IPS DF 4.7 (cell line): Measurements from ENCODE around the gene POGLUT2.
A peak's percentile ranks its signal among the peaks of the same experiment; 100 is the strongest.

Experiments used
- DNase-seq: peaks from one replicate; pipeline ENCODE4 v3.0.0-alpha.2; 2013; ENCODE audit warnings: low spot score; ENCODE audit errors: extremely low read depth

Gene POGLUT2

GRCh38 chr13:102798581-102799425 is at the start of gene POGLUT2, which contains the start of gene BIVM:
Gene POGLUT2 (minus strand): TSS chr13:102798976. CDS start chr13:102798670, 306 bp downstream.
Gene BIVM (plus strand): TSS chr13:102799119. CDS start chr13:102807268, 8,149 bp downstream.
- DNase-seq = peak; percentile 83

- no peak for DNase-seq
Observed at GRCh38 chr13:102847272-102848234, 48.8 kb upstream of the POGLUT2 start.

- DNase-seq = no peak
Observed at GRCh38 chr13:102846261-102847015, 47.7 kb upstream of the POGLUT2 start.

- DNase-seq = peak; percentile 87
Observed at GRCh38 chr13:102845630-102846260, 47.0 kb upstream of the POGLUT2 start, which contains the start of gene ERCC5. Gene ERCC5 (plus strand): TSS chr13:102846032. CDS start chr13:102846267, 235 bp downstream.

GRCh38 chr13:102845289-102845629 is 46.5 kb upstream of the POGLUT2 start:
- no peak for DNase-seq

- DNase-seq = no peak
Observed at GRCh38 chr13:102839462-102839861, 40.7 kb upstream of the POGLUT2 start.

GRCh38 chr13:102838982-102839381 is 40.2 kb upstream of the POGLUT2 start:
- no peak for DNase-seq

- DNase-seq = no peak
Observed at GRCh38 chr13:102838273-102838672, 39.5 kb upstream of the POGLUT2 start.

GRCh38 chr13:102836471-102836870 is 37.7 kb upstream of the POGLUT2 start:
- no peak for DNase-seq

- DNase-seq = no peak
Observed at GRCh38 chr13:102830646-102831045, 31.9 kb upstream of the POGLUT2 start.

- no peak for DNase-seq
Observed at GRCh38 chr13:102825921-102826706, 27.3 kb upstream of the POGLUT2 start.

GRCh38 chr13:102825400-102825799 is 26.6 kb upstream of the POGLUT2 start:
- DNase-seq = no peak

GRCh38 chr13:102817907-102818306 is 19.1 kb upstream of the POGLUT2 start:
- DNase-seq = no peak

GRCh38 chr13:102817241-102817640 is 18.5 kb upstream of the POGLUT2 start:
- DNase-seq = no peak

- no peak for DNase-seq
Observed at GRCh38 chr13:102816708-102817107, 17.9 kb upstream of the POGLUT2 start.

- DNase-seq = no peak
Observed at GRCh38 chr13:102815788-102816187, 17.0 kb upstream of the POGLUT2 start.

- DNase-seq = no peak
Observed at GRCh38 chr13:102814793-102815192, 16.0 kb upstream of the POGLUT2 start.

GRCh38 chr13:102814025-102814607 is 15.3 kb upstream of the POGLUT2 start:
- no peak for DNase-seq

GRCh38 chr13:102812611-102813287 is 14.0 kb upstream of the POGLUT2 start:
- no peak for DNase-seq
